Erythroblast (primary cell): Measurements from ENCODE around the gene C5orf24.

Experiments
- GATA1 ChIP-seq: IDR thresholded peaks from 2 replicates; pipeline ENCODE4 v1.6.1; 2011; ENCODE audit warnings: low read depth, mild to moderate bottlenecking, control low read depth, low read length, moderate library complexity
- POLR2A ChIP-seq: IDR thresholded peaks from 2 replicates; pipeline ENCODE4 v1.6.1; 2011; ENCODE audit warnings: mild to moderate bottlenecking, low read length

- no peak for TF ChIP-seq POLR2A
- TF ChIP-seq GATA1 = no peak
Measured at GRCh38 chr5:134851307-134851923, 5.6 kb downstream of the C5orf24 start.
